Activated CD4-positive, alpha-beta T cell treated with anti-CD3 and anti-CD28 coated beads, Interleukin-2, amount 50 U/mL, for 4 hours (primary cell): Measurements from ENCODE around the gene IPO5.
"Not testable (repeated sequence)": the region's sequence is repeated elsewhere in the genome, so short reads cannot be mapped to it uniquely, and the experiment has no call there.

Source experiments
- DNase-seq, 2 experiments: peaks; one replicate each; pipeline ENCODE4 v3.0.0-alpha.2; 2020

IPO5 gene

GRCh38 chr13:97953376-97953970 is at the start of gene IPO5:
TSS of gene IPO5 (plus strand) at chr13:97953675. CDS start at chr13:97976697, 23,022 bp downstream.
- no peak for DNase-seq

- no peak for DNase-seq
Observed at GRCh38 chr13:97904059-97904458, 49.4 kb upstream of the IPO5 start.

GRCh38 chr13:97905517-97905916 is 48.0 kb upstream of the IPO5 start:
- no peak for DNase-seq

DNA sequence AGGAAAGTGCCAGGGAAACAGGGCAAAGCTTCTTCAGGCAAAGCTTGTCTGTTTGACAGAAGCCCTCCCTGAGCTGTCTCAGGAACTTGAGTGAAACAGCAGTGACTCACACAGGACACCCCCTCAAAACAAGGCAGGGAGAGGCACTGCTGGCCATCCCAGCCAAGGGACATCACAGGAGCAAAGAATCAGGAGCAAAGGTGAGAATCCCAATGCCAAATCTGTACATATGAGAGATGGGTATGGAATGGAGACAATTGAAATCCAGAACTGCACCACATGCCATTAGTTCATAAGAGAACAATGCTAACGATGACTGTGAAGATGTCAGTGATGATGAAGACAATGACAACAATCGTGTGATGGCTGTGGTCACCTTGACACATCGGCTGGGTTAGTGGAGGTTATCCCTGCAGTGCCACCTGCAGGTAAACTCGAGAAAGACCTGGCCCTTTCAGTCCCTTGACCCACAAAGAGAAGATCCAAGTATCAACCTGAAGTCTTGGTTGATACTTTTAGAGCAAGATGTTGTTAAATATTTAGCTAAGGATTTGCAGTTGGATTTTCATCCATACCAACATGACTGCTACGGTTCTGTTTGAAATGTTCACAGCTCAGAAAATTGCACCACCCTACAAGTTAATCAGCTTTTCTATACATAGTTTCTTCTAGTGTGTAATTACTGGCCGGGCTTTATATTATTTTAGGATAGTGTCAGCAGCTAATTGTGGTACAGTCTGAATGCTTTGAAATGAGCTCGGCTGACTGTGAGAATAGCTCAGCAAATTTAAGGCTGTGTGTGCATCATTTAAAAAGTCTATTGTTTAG is 42.0 kb upstream of the IPO5 start:
- no peak for DNase-seq

DNA sequence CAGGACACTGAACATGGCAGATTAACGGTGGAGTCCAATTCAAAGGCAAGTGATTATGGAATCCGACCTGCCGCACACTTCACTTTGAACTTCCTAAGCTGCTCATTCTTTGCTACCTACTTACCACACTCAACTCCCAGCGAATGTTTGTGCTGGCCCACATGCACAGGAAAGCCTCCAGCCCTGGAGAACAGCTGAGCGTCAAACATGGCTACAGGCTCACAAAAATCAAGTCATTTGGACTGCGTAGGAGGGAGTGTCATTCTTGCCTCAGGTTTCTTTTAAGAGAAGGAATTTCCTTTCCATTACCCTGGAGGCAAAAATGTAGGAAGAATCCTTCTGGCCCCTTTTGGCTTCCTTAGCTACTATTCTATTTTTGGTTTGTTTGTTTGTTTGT is 41.3 kb upstream of the IPO5 start:
- no peak for DNase-seq

GRCh38 chr13:97913206-97913605 is 40.3 kb upstream of the IPO5 start:
- DNase-seq, result no peak

DNA sequence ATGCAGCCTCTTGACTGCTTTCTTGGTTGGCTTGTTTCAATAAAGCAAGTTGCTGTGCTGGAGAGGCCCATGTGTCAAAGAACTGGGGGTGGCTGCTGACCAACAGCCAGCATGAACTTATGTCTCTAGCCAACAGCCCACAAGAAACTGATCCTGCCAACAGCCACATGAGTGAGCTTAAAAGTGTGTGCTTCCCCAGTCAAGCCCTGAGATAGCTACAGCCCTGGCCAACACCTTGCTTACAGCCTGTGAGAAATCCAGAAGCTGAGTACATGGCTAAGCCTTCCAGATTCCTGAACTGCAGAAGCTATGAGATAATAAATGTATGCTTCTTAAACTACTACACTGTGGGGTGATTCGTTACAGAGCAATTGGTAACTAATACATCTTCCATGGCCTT is 38.9 kb upstream of the IPO5 start:
- DNase-seq, result no peak

GRCh38 chr13:97921176-97921816 is 32.2 kb upstream of the IPO5 start:
- no peak for DNase-seq

DNA sequence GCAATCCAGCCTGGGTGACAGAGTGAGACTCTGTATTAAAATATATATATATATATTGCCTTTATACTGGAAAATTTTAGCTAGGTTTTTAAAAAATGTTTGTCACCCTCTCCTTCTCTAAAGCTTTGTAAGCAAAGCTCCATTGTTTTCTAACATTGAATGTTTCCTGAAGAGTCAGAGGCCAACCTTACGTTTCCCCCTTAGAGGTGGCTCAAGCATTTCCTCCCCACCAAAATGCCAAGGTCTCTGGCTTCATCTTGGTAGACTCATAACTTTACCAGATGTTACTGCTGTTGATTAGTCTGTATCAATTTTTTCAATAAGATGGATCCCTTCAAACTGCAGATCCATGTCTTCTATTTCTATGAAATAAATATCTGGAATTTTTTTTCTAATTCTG is 25.2 kb upstream of the IPO5 start:
- no peak for DNase-seq

- DNase-seq, result no peak
Observed at GRCh38 chr13:97932036-97932435, 21.4 kb upstream of the IPO5 start.

DNA sequence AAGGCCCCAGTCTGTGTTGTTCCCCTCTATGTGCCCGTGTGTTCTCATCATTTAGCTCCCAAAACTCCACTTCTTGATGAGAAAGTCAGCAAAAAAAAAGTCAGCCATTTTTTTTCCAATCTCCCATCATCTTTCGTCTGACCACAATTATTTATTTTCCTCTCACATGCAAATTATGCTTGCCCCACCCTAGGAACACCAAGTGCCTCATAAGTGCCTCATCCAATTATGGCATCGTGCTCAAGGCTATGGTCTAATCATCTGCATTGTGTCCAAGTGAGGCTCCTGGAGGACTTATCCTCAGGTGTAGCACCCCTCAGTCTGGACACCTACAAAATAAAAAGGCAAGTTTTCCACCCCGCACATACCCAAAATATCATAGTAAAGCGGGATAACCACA is 20.8 kb upstream of the IPO5 start:
- no peak for DNase-seq

- DNase-seq, result no peak
Observed at GRCh38 chr13:97933776-97934175, 19.7 kb upstream of the IPO5 start.

DNA sequence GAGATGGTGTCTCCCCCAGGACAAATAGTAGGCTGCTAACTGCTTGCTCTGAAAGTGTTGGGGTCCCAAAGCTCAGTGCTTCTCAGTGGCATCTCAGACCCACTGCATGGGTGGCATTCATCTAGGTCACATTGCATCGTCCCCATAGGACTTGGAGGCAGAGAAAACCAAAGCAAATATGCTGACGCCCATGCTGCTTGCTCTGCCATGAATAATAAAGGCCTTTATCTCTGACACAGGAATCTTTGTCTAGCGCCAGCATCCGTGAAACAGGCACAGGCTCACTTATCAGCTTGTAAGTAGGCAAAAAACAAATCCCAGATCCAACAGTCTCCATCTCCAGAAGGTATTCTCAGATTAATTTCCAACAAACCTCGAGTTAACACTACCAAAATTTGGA is 18.9 kb upstream of the IPO5 start:
- DNase-seq, result no peak

DNA sequence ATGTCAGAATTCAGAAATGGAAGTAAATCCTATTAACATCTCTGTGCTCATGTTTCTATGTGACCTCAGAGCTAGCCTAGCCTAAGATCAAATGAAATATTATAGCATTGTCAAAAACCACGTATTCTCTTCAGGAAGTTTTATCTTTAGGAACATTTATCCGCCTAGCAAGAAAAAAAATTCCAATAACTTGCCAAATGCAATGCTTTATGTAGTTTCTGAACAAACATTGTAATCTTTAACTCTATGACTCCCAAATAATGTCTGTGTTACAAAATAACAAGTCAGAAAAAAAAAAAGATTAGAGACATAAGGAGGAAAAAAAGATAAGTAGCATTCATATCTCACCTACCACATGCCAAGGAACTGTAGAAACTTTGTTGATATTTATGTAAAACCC is 18.4 kb upstream of the IPO5 start:
- DNase-seq, result no peak

DNA sequence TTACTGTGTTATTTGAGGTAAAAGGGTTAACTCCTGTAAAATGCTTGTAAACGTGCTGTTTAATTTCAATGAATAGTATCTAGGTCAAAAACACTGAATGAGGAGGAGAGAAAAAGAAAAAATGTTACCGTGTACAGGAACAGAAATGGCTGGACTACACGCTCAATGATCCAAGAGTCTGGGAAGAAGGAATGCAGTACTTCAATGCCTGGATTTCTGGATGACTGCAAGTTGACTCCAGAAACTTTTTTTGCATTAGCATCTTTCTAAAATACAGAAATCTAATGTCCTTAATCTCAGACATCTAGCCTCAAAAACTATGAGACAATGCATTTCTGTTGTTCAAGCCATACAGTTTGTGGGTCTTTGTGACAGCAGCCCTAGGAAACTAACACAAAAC is 17.4 kb upstream of the IPO5 start:
- no peak for DNase-seq

GRCh38 chr13:97938706-97939475 is 14.6 kb upstream of the IPO5 start:
- DNase-seq, result no peak

DNA sequence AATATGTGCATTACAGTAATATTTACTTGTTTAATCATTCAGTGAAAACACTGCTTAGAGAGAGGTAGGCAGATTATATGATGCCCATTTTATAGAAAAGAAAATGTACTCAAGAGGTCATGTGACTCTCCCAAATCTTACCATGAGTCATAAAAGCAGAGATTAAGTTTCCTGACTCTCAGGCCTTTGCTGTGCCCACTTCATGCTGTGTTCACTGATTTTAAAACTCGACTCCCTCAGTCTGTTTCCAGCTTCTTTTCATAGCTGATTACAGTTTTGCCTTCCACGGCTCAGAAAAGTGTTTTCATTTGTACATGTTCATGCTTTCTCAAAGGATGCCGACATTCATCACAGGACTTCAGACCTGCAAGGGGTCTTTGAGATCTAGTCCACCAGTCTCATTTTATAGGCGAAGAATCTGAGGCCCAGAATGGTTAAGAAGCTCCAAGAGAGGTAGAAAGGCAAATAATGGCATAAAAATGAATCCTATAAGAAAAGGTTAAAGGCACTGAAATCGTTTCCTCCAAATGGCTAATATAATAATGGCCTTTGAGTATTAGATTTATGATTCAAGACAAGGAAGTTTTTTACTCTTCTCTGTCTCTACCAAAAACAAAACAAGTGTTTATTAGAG is 9.0 kb upstream of the IPO5 start:
- no peak for DNase-seq

DNA sequence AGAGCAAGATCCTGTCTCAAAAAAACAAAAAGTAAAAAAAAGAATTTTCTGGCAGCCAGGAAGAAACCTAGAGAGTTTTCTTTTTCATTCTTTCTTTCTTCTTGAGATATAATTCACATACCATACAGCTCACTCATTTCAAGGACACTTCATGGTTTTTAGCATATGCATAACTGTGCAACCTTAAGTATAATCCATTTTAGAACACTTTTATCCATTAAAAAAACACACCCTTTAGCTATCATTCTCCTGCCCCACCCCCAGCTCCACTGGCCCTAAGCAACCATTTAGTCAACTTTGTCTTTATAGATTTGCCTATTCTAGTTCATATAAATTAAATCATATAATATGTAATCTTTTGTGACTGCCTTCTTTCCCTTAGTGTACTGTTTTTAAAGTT is 8.1 kb upstream of the IPO5 start:
- no peak for DNase-seq

- DNase-seq, result no peak
Observed at GRCh38 chr13:97945792-97946419, 7.6 kb upstream of the IPO5 start.

GRCh38 chr13:97946951-97947588 is 6.4 kb upstream of the IPO5 start:
- DNase-seq, result no peak

GRCh38 chr13:97948041-97948440 is 5.4 kb upstream of the IPO5 start:
- no peak for DNase-seq

DNA sequence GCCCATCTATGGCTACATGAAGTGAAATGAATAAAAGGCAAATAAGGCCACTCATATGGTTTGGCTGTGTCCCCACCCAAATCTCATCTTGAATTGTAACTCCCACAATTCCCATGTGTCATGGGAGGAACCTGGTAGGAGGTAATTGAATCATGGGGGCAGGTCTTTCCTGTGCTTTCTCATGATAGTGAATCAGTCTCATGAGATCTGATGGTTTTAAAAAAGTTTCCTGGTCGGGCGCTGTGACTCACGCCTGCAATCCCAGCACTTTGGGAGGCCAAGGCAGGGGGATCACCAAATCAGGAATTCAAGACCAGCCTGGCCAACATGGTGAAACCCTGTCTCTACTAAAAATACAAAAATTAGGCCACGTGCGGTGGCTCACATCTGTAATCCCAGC is 4.2 kb upstream of the IPO5 start:
- not testable (repeated sequence) for DNase-seq
